Neural cell (in vitro differentiated cells): ENCODE data around the gene AKT1. TPM values are rescaled to one million over a fixed set of nuclear protein-coding genes. Genes with fewer than 3 reads are reported as not detected.

Experiments used
- H2AFZ ChIP-seq: fragments of 200-600, 300-800 bp; sonication (generic), shearing (Covaris generic); 2 replicates; pipeline ENCODE4 v1.6.0; 2014; ENCODE audit warnings: low read depth, mild to moderate bottlenecking, antibody characterized with exemption, low read length, moderate library complexity
- H3F3A ChIP-seq: fragments of 200-600 bp; shearing (Covaris generic); 2 replicates; pipeline ENCODE4 v1.6.1; 2016; ENCODE audit warnings: mild to moderate bottlenecking, moderate library complexity, mixed read lengths, antibody characterized with exemption, low read length; ENCODE audit not compliant: insufficient read depth, poor library complexity, severe bottlenecking
- H3K27ac ChIP-seq: fragments of 200-600, 300-800 bp; sonication (generic), shearing (Covaris generic); 2 replicates; pipeline ENCODE4 v1.5.1; 2014; ENCODE audit warnings: mild to moderate bottlenecking, low read length, moderate library complexity
- H3K27me3 ChIP-seq: fragments of 300-800, 200-600 bp; sonication (generic), shearing (Covaris generic); 2 replicates; pipeline ENCODE4 v1.6.0; 2014; ENCODE audit warnings: mild to moderate bottlenecking, low read depth, low read length, moderate library complexity; ENCODE audit not compliant: insufficient read depth
- H3K36me3 ChIP-seq: fragments of 300-800, 200-600 bp; sonication (generic), shearing (Covaris generic); 2 replicates; pipeline ENCODE4 v1.5.1; 2014; ENCODE audit warnings: mild to moderate bottlenecking, antibody characterized with exemption, low read length, moderate library complexity; ENCODE audit not compliant: insufficient read depth
- H3K4me2 ChIP-seq: fragments of 300-800, 200-600 bp; sonication (generic), shearing (Covaris generic); 2 replicates; pipeline ENCODE4 v1.6.0; 2014; ENCODE audit warnings: mild to moderate bottlenecking, low read length
- H3K4me3 ChIP-seq: fragments of 300-800, 200-600 bp; sonication (generic), shearing (Covaris generic); 2 replicates; pipeline ENCODE4 v1.5.1; 2014; ENCODE audit warnings: mild to moderate bottlenecking, low read length, moderate library complexity
- H3K79me2 ChIP-seq: fragments of 200-600 bp; shearing (Covaris generic); replicated peaks from 2 replicates; pipeline ENCODE4 v1.6.0; 2014; ENCODE audit warnings: mild to moderate bottlenecking, low read length, moderate library complexity; ENCODE audit not compliant: insufficient read depth
- H3K9ac ChIP-seq: fragments of 300-800, 200-600 bp; sonication (generic), shearing (Covaris generic); 2 replicates; pipeline ENCODE4 v1.6.1; 2016; ENCODE audit warnings: mild to moderate bottlenecking, low read length, mixed read lengths
- H3K9me2 ChIP-seq: fragments of 200-600 bp; shearing (Covaris generic); 2 replicates; pipeline ENCODE4 v1.6.1; 2016; ENCODE audit warnings: mild to moderate bottlenecking, low read length, mixed read lengths; ENCODE audit not compliant: insufficient read depth
- H3K9me3 ChIP-seq: fragments of 200-600, 300-800 bp; sonication (generic), shearing (Covaris generic); 2 replicates; pipeline ENCODE4 v1.6.1; 2016; ENCODE audit warnings: mild to moderate bottlenecking, mixed run types, low read length, moderate library complexity, mixed read lengths
- H4K20me1 ChIP-seq: fragments of 200-600 bp; shearing (Covaris generic); 2 replicates; pipeline ENCODE4 v1.6.1; 2016; ENCODE audit warnings: mild to moderate bottlenecking, mixed run types; ENCODE audit not compliant: insufficient read depth
- EP300 ChIP-seq: fragments of 450-650 bp; conservative IDR thresholded peaks from 2 replicates; pipeline ENCODE4 v1.6.1; 2014; ENCODE audit warnings: antibody characterized with exemption, mild to moderate bottlenecking, moderate library complexity; ENCODE audit not compliant: poor library complexity, severe bottlenecking
- EZH2 ChIP-seq: fragments of 200-600, 300-800 bp; shearing (Covaris generic), sonication (generic); IDR thresholded peaks from 2 replicates; pipeline ENCODE4 v1.6.1; 2014; ENCODE audit warnings: antibody characterized with exemption, low read length, borderline replicate concordance, mild to moderate bottlenecking; ENCODE audit not compliant: insufficient read depth, poor library complexity, severe bottlenecking
- MXI1 ChIP-seq: fragments of 450-650 bp; conservative IDR thresholded peaks from 2 replicates; pipeline ENCODE4 v1.6.1; 2014; ENCODE audit warnings: antibody characterized with exemption, mild to moderate bottlenecking; ENCODE audit not compliant: poor library complexity, severe bottlenecking
- POLR2AphosphoS5 ChIP-seq: IDR thresholded peaks from 2 replicates; pipeline ENCODE4 v1.6.1; 2012
- RAD21 ChIP-seq: fragments of 450-650 bp; conservative IDR thresholded peaks from 2 replicates; pipeline ENCODE4 v1.6.1; 2014; ENCODE audit warnings: antibody characterized with exemption, mild to moderate bottlenecking, moderate library complexity
- SMC3 ChIP-seq: fragments of 450-650 bp; conservative IDR thresholded peaks from 2 replicates; pipeline ENCODE4 v1.6.1; 2014; ENCODE audit warnings: antibody characterized with exemption, mild to moderate bottlenecking, moderate library complexity; ENCODE audit not compliant: poor library complexity
- TAF1 ChIP-seq: IDR thresholded peaks from 2 replicates; pipeline ENCODE4 v1.6.1; 2012; ENCODE audit warnings: low read depth
- polyA plus RNA-seq: library from polyadenylated mRNA; depleted of rRNA; stranded (reverse); fragments of >200 nt; gene quantifications from 2 replicates; pipeline ENCODE4 v1.2.3, GENCODE V29; 2014
- TF ChIP-seq, protein P1 (sequence below): fragments of 450-650 bp; IDR thresholded peaks from 2 replicates; pipeline ENCODE4 v1.5.1; 2014; ENCODE audit warnings: antibody characterized with exemption, mild to moderate bottlenecking, moderate library complexity; ENCODE audit not compliant: poor library complexity, severe bottlenecking
- TF ChIP-seq, protein P2 (sequence below): IDR thresholded peaks from 2 replicates; pipeline ENCODE4 v1.6.1; 2012; ENCODE audit warnings: borderline replicate concordance

Gene AKT1
- polyA plus RNA-seq, 1 donor from 2014 or later = 159 TPM

DNA sequence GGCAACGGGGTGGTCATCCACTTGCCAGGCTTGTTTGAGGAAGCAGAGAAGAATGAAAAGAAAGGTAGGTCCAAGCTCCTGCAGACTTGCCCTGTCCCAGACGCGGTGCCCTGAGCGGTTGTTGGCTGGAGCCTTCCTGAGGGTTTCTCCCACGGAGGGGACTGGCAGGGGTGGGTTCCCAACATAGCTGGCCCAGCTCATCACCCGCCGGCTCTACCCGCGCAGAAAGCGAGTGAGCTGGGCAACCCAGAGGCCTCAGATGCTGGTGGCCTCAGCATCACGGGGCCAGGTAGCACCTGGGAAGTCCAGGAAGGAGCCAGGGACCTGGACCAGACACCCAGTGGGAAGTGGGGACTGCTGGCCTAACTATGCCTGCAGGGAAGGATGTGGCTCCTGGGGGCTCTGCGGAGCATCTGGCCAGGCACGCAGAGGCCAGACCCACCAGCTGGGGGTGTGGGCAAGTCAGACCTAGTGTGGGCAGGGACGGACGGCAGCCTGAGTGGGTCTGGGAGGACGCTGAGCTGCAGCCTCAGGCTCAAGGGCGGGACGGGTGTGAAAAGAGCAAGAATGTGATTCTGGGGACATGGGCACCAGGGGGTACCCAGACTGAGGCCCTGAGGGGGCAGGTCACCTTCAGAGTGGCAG, 57.1 kb downstream of the AKT1 start:
- no peaks in the 10 kb centered on the region for H3K36me3 ChIP-seq
- H3K9ac ChIP-seq = no peak overlapping the region
- H4K20me1 ChIP-seq = no peaks in the 10 kb centered on the region
- H2AFZ ChIP-seq = no peak overlapping the region
- no peaks in the 10 kb centered on the region for H3K9me3 ChIP-seq
- H3K27ac ChIP-seq = no peak overlapping the region
- TF ChIP-seq SMC3 = no peak
- no peak for TF ChIP-seq EP300
- TF ChIP-seq, protein P1, sequence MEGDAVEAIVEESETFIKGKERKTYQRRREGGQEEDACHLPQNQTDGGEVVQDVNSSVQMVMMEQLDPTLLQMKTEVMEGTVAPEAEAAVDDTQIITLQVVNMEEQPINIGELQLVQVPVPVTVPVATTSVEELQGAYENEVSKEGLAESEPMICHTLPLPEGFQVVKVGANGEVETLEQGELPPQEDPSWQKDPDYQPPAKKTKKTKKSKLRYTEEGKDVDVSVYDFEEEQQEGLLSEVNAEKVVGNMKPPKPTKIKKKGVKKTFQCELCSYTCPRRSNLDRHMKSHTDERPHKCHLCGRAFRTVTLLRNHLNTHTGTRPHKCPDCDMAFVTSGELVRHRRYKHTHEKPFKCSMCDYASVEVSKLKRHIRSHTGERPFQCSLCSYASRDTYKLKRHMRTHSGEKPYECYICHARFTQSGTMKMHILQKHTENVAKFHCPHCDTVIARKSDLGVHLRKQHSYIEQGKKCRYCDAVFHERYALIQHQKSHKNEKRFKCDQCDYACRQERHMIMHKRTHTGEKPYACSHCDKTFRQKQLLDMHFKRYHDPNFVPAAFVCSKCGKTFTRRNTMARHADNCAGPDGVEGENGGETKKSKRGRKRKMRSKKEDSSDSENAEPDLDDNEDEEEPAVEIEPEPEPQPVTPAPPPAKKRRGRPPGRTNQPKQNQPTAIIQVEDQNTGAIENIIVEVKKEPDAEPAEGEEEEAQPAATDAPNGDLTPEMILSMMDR = no peak
- TF ChIP-seq RAD21 = no peak
- TF ChIP-seq, protein P2, sequence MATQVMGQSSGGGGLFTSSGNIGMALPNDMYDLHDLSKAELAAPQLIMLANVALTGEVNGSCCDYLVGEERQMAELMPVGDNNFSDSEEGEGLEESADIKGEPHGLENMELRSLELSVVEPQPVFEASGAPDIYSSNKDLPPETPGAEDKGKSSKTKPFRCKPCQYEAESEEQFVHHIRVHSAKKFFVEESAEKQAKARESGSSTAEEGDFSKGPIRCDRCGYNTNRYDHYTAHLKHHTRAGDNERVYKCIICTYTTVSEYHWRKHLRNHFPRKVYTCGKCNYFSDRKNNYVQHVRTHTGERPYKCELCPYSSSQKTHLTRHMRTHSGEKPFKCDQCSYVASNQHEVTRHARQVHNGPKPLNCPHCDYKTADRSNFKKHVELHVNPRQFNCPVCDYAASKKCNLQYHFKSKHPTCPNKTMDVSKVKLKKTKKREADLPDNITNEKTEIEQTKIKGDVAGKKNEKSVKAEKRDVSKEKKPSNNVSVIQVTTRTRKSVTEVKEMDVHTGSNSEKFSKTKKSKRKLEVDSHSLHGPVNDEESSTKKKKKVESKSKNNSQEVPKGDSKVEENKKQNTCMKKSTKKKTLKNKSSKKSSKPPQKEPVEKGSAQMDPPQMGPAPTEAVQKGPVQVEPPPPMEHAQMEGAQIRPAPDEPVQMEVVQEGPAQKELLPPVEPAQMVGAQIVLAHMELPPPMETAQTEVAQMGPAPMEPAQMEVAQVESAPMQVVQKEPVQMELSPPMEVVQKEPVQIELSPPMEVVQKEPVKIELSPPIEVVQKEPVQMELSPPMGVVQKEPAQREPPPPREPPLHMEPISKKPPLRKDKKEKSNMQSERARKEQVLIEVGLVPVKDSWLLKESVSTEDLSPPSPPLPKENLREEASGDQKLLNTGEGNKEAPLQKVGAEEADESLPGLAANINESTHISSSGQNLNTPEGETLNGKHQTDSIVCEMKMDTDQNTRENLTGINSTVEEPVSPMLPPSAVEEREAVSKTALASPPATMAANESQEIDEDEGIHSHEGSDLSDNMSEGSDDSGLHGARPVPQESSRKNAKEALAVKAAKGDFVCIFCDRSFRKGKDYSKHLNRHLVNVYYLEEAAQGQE = no peak
- no peak for TF ChIP-seq TAF1
- no peak for TF ChIP-seq EZH2
- TF ChIP-seq POLR2AphosphoS5 = no peak
- TF ChIP-seq MXI1 = no peak
- H3K79me2 ChIP-seq = no peaks in the 10 kb centered on the region
- no peaks in the 10 kb centered on the region for H3F3A ChIP-seq
- no peak overlapping the region for H3K4me3 ChIP-seq
- H3K4me2 ChIP-seq = no peak overlapping the region
- H3K9me2 ChIP-seq = no peaks in the 10 kb centered on the region
- H3K27me3 ChIP-seq = no peaks in the 10 kb centered on the region

DNA sequence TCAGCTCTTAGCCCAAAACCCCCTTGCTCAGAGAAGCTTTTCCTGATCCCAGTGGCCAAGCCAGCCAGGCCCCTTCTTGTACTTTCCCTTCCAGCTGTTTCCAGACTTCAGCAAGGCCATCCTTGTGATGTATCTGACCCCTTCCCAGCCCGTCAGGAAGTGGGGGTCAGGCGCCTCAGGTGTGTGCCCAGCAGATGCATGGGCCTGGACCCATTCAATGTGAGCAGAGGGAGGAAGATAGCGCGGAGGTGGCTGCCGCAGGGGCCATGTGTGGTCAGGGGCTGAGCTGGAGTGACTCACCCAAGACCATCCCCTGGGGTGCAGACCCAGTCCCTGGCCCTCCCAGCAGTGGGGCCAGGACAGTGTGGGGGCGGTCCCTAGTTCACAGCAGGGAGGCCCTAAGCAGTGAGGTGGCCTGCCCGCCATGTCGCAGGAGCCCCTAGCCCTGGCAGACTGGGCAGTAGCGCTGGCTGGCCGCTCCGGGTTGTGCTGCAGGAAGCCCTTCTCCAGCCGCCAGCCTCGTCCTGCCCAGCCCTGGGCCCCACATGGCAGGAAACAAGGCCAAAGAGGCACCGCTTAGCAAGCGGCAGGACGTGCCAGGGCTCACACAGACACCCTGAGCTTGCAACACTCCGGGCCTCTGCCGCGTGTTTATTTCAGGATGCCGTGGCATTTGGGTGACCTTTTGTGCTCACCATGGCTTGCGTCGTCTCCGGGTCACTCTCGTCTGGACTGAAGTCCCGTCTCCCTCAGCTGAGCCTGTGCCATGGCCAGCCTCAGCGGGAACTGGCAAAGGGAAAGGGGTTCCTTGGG, 59.5 kb downstream of the AKT1 start:
- no peak overlapping the region for H2AFZ ChIP-seq
- H3K27ac ChIP-seq = no peak overlapping the region
- no peak overlapping the region for H3K4me2 ChIP-seq
- H3K9ac ChIP-seq = no peak overlapping the region
- no peaks in the 10 kb centered on the region for H3K36me3 ChIP-seq
- no peaks in the 10 kb centered on the region for H3K27me3 ChIP-seq
- H3K9me2 ChIP-seq = no peaks in the 10 kb centered on the region
- no peaks in the 10 kb centered on the region for H4K20me1 ChIP-seq
- TF ChIP-seq, protein P1 = no peak
- TF ChIP-seq RAD21 (no peak), POLR2AphosphoS5 (no peak), MXI1 (no peak), TAF1 (no peak), SMC3 (no peak), EZH2 (no peak), EP300 (no peak)
- TF ChIP-seq, protein P2 = no peak
- no peak overlapping the region for H3K4me3 ChIP-seq
- no peaks in the 10 kb centered on the region for H3K79me2 ChIP-seq
- no peaks in the 10 kb centered on the region for H3K9me3 ChIP-seq
- no peaks in the 10 kb centered on the region for H3F3A ChIP-seq
